Inferior parietal cortex (tissue), 1 donor: ENCODE results near the gene MYBPC2.
"Not testable (repeated sequence)": the region's sequence is repeated elsewhere in the genome, so short reads cannot be mapped to it uniquely, and the experiment has no call there.

Source experiments
- DNase-seq: peaks from one replicate; pipeline ENCODE4 v3.0.0-alpha.2; 2016; ENCODE audit errors: extremely low spot score

MYBPC2 gene

GRCh38 chr19:50458396-50459066 is 25.8 kb downstream of the MYBPC2 start:
- no peak for DNase-seq

GRCh38 chr19:50459067-50459456 is 26.4 kb downstream of the MYBPC2 start:
- no peak for DNase-seq

GRCh38 chr19:50459638-50460037 is 26.9 kb downstream of the MYBPC2 start:
- DNase-seq, result no peak

- DNase-seq, result no peak
Measured at GRCh38 chr19:50460161-50460765, 27.6 kb downstream of the MYBPC2 start.

GRCh38 chr19:50461066-50461875 is 28.6 kb downstream of the MYBPC2 start:
- DNase-seq, result peak; percentile 71

- DNase-seq, result no peak
Measured at GRCh38 chr19:50462970-50463369, 30.3 kb downstream of the MYBPC2 start.

DNA sequence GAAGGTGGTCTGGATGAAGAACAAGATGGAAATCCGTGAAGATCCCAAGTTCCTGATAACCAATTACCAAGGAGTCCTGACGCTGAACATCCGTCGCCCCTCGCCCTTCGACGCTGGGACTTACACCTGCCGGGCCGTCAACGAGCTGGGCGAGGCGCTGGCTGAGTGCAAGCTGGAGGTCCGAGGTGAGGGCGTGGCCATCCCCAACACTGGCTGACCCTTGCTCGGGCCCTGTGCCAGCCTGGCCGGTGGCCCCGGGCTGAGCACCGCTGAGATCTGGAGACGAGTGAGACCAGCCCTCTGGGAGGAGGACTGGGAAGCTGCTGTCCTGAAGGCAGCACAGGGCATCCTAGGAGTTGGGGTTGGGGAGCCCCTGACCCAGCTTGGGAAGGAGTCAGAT is 31.7 kb downstream of the MYBPC2 start:
- DNase-seq, result no peak

- DNase-seq, result no peak
Measured at GRCh38 chr19:50465000-50465399, 32.3 kb downstream of the MYBPC2 start.

DNA sequence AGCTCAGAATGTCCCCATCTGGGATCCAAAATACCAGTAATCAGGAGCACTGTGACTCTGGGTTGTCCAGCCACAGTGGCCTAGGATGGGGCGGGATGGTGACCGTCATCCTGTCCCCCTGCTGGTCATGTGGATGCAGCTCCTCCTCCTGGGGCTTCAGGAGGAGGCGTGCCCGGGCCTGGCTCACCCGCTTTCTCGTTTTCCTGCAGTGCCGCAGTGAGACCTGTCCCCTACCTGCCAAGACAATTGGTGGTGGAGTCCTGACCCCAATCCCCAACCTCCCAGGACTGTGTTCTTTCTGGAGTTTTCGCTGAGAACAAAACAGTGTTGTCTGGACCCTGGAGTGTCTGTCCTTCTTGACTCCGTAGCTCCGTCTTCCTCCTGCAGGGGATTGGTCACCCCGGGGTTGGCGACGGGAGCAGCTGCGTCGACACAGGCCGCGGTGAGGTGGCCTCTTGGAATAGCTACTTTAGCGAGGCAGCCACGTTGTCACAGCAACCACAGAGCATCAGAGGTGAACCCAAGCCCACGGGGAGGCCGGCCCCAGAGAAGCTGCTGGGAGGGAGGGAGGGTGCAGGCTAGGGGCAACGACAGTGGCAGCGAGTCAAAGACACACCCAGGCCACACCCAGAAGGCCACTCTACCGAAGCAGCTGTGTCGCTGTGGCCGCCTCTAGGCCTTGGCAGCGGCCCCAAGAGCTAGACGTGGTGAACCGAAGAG is 33.5 kb downstream of the MYBPC2 start:
- DNase-seq, result no peak

DNA sequence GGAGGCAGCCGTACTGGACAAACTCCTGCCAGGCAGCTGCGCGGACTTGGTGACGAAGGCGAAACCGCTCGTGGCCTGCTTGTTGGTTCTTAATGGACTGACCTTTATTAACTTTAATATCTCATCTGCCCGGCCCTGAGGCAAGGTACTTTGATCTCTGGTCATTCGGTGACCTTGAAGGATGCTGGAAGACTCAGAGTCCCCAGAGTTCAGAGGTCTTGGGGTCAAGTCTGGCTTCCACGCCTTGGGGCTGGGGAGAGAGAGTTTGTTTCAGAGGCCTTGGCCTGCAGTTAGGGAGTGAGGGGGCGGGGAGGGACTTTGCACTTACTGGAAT is 34.0 kb downstream of the MYBPC2 start:
- no peak for DNase-seq

GRCh38 chr19:50467566-50467965 is 34.9 kb downstream of the MYBPC2 start:
- no peak for DNase-seq

DNA sequence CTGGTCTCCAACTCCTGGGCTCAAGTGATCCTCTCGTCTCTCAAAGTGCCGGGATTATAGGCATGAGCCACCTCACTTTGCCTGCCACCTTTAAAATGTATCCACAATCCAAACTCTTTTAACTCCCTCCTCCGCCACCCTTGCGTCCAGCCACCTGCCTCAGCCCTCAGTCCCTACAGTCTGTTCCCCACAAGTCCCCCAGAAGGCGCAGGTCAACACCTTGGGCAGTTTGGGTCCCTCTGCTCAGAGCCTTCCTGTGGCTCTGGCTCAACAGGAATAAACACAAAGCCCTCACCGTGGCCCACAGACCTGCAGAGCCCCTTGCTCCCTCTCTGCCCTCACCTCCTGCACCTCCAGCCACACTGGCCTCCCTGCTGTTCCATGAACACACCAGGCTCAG is 36.1 kb downstream of the MYBPC2 start:
- no peak for DNase-seq

- DNase-seq, result not testable (repeated sequence)
Measured at GRCh38 chr19:50473336-50473735, 40.6 kb downstream of the MYBPC2 start.

GRCh38 chr19:50475101-50475568 is 42.4 kb downstream of the MYBPC2 start:
- no peak for DNase-seq

- no peak for DNase-seq
Measured at GRCh38 chr19:50475736-50476223, 43.1 kb downstream of the MYBPC2 start.

- DNase-seq, result peak; percentile 89
Measured at GRCh38 chr19:50476224-50476906, 43.7 kb downstream of the MYBPC2 start, which contains the start of the genes EMC10 and GARIN5A. EMC10 (plus strand) TSS chr19:50476507; CDS start chr19:50476545, 38 bp downstream. GARIN5A (minus strand) TSS chr19:50476848; CDS start chr19:50476388, 460 bp downstream.

GRCh38 chr19:50476907-50477238 is 44.2 kb downstream of the MYBPC2 start:
- no peak for DNase-seq

- DNase-seq, result no peak
Measured at GRCh38 chr19:50477751-50478515, 45.2 kb downstream of the MYBPC2 start.

GRCh38 chr19:50478901-50479715 is 46.4 kb downstream of the MYBPC2 start:
- DNase-seq, result no peak
